ENCODE measurements around the gene MAP7D1. TPM values are rescaled to one million over a fixed set of nuclear protein-coding genes. Genes with fewer than 3 reads are reported as not detected.

MAP7D1 gene
- total RNA-seq, 1 experiment from 2014 or later, result 212 TPM

DNA sequence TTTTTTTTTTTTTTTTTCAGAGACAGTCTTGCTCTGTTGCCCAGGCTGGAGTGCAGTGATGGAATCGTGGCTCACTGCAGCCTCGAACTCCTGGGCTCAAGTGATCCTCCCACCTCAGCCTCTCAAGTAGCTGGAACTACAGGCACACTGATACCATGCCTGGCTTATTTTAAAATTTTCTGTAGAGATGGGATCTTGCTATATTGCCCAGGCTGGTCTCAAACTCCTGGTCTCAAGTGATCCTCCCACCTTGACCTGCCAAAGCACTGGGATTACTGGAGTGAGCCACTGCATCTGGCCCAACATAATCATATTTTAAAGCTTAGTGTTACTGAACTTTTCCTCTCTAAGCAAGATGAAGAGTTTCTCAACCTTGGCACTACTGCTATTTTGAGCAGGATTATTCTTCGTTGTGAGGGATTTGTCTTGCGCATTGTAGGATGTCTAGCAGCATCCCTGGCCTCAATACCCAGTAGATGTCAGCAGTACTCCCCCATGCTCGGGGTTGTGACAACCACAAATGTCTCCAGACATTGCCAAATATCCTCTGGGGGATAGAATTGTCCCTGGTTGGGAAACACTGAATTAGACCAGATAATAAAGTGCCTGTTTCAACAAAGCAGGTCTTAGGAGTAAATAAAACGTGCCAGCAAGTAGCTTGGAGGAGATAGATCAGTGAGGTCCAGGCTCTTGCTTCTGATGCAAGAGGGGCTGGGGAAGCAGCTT lies 53.2 kb downstream of the MAP7D1 start:
- CTCF ChIA-PET, result no interaction called here
- POLR2A ChIA-PET, result interaction anchor here (0.6 kb wide), 1 partner anchor 10 kb away, joined by 14 read pairs; no protein-coding TSS in a partner anchor
- no peaks in the 10 kb centered on the region for H3K36me3 ChIP-seq (ENCODE audit: control insufficient read depth, insufficient read depth, low read length)
- H3K4me1 ChIP-seq (ENCODE audit: control insufficient read depth, insufficient read depth, low read length), result peaks cover 4% of the 10 kb centered on the region; the same call in 1 of the 2 replicates
- H3K27ac ChIP-seq (ENCODE audit: low read length), result no peak overlapping the region
- no peaks in the 10 kb centered on the region for H3K27me3 ChIP-seq (ENCODE audit: control insufficient read depth, insufficient read depth, low read length)
- no peak for DNase-seq (ENCODE audit: low read depth, low spot score)
- TF ChIP-seq POLR2AphosphoS5 (IDR thresholded peaks at IDR 0.05; ENCODE audit: low read depth, low read length) (no peak), TCF7L2 (IDR thresholded peaks at IDR 0.05; ENCODE audit: low read depth, low read length) (no peak), CTCF (IDR thresholded peaks at IDR 0.05) (no peak), SIN3A (IDR thresholded peaks at IDR 0.05; ENCODE audit: borderline replicate concordance, insufficient read depth, low read depth, low read length) (no peak)
- in situ Hi-C loops (cut with HindIII; ENCODE audit: low pct_unique_long_range_greater_than_20kb, low sequenced_read_pairs), result no loop called here
- intact Hi-C loops (cut with micrococcal nuclease; ENCODE audit: unreplicated experiment), result no loop called here
- no TSS peak for BruUV-seq (replicated peaks)
- ATAC-seq, result peak; percentile 37; the same call in 1 of the 2 replicates
- H3K9me3 ChIP-seq (ENCODE audit: control insufficient read depth, insufficient read depth, low read depth, low read length), result no peaks in the 10 kb centered on the region
- no peak overlapping the region for H3K4me3 ChIP-seq (ENCODE audit: low read depth in 2 of 2, low read length in 2 of 2)

- Histone ChIP-seq H3K27ac (ENCODE audit: low read length) (no peak overlapping the region), H3K27me3 (ENCODE audit: control insufficient read depth, insufficient read depth, low read length) (no peaks in the 10 kb centered on the region), H3K36me3 (ENCODE audit: control insufficient read depth, insufficient read depth, low read length) (no peaks in the 10 kb centered on the region), H3K4me3 (ENCODE audit: low read depth in 2 of 2, low read length in 2 of 2) (no peak overlapping the region), H3K9me3 (ENCODE audit: control insufficient read depth, insufficient read depth, low read depth, low read length) (no peaks in the 10 kb centered on the region), H3K4me1 (ENCODE audit: control insufficient read depth, insufficient read depth, low read length) (peaks cover 4% of the 10 kb centered on the region; the same call in 1 of the 2 replicates)
- intact Hi-C loops (cut with micrococcal nuclease; ENCODE audit: unreplicated experiment) (no loop called here), in situ Hi-C loops (cut with HindIII; ENCODE audit: low pct_unique_long_range_greater_than_20kb, low sequenced_read_pairs) (no loop called here)
- BruUV-seq (replicated peaks), result no TSS peak
- POLR2A ChIA-PET, result interaction anchor here (0.6 kb wide), 2 partner anchors 20 to 47 kb away, joined by 3 to 8 read pairs; no protein-coding TSS in a partner anchor
- ATAC-seq (no peak), DNase-seq (ENCODE audit: low read depth, low spot score) (no peak)
- CTCF ChIA-PET, result interaction anchor here (0.5 to 0.7 kb wide), 2 partner anchors 62 to 227 kb away, joined by 3 to 4 read pairs; no protein-coding TSS in a partner anchor
- TF ChIP-seq SIN3A (IDR thresholded peaks at IDR 0.05; ENCODE audit: borderline replicate concordance, insufficient read depth, low read depth, low read length) (no peak), CTCF (IDR thresholded peaks at IDR 0.05) (no peak), TCF7L2 (IDR thresholded peaks at IDR 0.05; ENCODE audit: low read depth, low read length) (no peak), POLR2AphosphoS5 (IDR thresholded peaks at IDR 0.05; ENCODE audit: low read depth, low read length) (no peak)
- TF ChIP-seq, protein P1, sequence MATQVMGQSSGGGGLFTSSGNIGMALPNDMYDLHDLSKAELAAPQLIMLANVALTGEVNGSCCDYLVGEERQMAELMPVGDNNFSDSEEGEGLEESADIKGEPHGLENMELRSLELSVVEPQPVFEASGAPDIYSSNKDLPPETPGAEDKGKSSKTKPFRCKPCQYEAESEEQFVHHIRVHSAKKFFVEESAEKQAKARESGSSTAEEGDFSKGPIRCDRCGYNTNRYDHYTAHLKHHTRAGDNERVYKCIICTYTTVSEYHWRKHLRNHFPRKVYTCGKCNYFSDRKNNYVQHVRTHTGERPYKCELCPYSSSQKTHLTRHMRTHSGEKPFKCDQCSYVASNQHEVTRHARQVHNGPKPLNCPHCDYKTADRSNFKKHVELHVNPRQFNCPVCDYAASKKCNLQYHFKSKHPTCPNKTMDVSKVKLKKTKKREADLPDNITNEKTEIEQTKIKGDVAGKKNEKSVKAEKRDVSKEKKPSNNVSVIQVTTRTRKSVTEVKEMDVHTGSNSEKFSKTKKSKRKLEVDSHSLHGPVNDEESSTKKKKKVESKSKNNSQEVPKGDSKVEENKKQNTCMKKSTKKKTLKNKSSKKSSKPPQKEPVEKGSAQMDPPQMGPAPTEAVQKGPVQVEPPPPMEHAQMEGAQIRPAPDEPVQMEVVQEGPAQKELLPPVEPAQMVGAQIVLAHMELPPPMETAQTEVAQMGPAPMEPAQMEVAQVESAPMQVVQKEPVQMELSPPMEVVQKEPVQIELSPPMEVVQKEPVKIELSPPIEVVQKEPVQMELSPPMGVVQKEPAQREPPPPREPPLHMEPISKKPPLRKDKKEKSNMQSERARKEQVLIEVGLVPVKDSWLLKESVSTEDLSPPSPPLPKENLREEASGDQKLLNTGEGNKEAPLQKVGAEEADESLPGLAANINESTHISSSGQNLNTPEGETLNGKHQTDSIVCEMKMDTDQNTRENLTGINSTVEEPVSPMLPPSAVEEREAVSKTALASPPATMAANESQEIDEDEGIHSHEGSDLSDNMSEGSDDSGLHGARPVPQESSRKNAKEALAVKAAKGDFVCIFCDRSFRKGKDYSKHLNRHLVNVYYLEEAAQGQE (IDR thresholded peaks at IDR 0.05; ENCODE audit: insufficient read depth in 1 of 2, low read depth in 2 of 2, low read length in 1 of 2), result no peak
Observed at GRCh38 chr1:36211307-36211706, 55.3 kb downstream of the MAP7D1 start.
